Spleen (tissue), 7 donors: ENCODE measurements around the gene IRAK1.

ENCODE experiments used
- POLR2A ChIP-seq, 3 donors: fragments of 450-650 bp; IDR thresholded peaks; one replicate each; pipeline ENCODE4 v1.5.1; 2017; ENCODE audit warnings: antibody characterized with exemption in 3 of 3, mild to moderate bottlenecking in 1 of 3
- POLR2AphosphoS5 ChIP-seq, 3 donors: sonication (generic); formaldehyde crosslinking; IDR thresholded peaks; one replicate each; pipeline ENCODE4 v1.5.1; 2017; ENCODE audit warnings: antibody characterized with exemption in 3 of 3
- TF ChIP-seq, protein P1 (sequence below), 11 experiments: fragments of 200-600 bp in 7 of 11; fragments of 450-650 bp in 4 of 11; sonication (generic) in 4 of 11; IDR thresholded peaks in 8 of 11; conservative IDR thresholded peaks in 3 of 11; 1 replicate in 7 of 11; 2 replicates in 4 of 11; pipeline versions ENCODE4 v1.4.0 to v1.8.0; 2016 to 2021; ENCODE audit warnings: antibody characterized with exemption in 11 of 11, inconsistent platforms in 4 of 11, mild to moderate bottlenecking in 1 of 11
- donor health status: DM: no; HTN: no; CAD: no; lungs with moderate emphysema.
- donor health status: DM: no; HTN: no; CAD: no.
- donor health status: DM: no; HTN: no; CAD: no.

DNA sequence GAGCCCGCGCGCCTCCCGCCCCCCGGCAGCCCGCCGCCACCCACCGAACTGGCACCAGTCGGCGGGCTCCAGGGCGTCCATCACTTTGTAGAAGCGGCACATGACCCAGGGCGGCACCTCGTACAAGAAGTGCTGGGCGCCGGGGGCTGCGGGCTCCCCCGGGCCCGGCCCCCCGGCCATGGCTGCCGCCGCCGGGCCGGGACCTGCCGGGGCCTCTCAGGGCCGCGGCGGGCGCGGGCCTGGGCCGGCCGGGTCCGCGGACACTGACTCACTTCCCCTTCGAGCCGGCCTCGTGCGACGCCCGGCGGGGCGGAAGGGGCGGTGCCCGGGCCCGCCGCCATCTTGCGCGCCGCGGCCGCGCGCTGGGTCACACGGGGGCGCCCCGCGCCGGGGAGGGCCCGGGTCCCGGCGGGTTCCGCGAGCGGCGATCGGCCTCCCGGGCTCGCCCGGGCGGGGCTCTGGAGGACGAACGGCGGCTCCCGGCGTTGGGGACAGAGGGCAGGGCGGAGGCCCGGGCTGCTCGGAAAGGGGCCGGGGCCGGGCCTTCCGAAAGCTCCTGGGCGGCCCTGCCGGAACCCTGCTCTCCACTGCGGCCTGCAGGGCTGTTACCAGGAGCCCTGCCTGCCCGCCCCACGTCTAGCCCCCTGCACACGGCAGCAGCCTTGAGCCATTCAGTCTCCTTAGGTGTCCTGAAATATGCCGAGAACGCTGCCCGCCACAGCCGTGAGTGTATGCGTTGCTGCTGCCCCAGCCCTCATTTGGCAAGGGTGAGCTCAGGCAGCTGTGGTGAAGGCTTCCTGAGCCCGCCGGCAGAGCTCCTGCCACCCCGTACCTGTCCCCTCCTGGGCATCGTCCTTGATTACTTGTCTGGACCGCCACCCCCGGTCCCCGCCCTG, at the start of gene IRAK1:
- TF ChIP-seq, protein P1, sequence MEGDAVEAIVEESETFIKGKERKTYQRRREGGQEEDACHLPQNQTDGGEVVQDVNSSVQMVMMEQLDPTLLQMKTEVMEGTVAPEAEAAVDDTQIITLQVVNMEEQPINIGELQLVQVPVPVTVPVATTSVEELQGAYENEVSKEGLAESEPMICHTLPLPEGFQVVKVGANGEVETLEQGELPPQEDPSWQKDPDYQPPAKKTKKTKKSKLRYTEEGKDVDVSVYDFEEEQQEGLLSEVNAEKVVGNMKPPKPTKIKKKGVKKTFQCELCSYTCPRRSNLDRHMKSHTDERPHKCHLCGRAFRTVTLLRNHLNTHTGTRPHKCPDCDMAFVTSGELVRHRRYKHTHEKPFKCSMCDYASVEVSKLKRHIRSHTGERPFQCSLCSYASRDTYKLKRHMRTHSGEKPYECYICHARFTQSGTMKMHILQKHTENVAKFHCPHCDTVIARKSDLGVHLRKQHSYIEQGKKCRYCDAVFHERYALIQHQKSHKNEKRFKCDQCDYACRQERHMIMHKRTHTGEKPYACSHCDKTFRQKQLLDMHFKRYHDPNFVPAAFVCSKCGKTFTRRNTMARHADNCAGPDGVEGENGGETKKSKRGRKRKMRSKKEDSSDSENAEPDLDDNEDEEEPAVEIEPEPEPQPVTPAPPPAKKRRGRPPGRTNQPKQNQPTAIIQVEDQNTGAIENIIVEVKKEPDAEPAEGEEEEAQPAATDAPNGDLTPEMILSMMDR (IDR thresholded peaks at IDR 0.05 in 8 of 11, conservative IDR thresholded peaks at IDR 0.05 in 3 of 11), result no peak
- TF ChIP-seq POLR2A (IDR thresholded peaks at IDR 0.05) (no peak), POLR2AphosphoS5 (IDR thresholded peaks at IDR 0.05) (peak in 2 of 3 donors; percentile 50 to 72)
